H1 (cell line): ENCODE data around the gene ATCAY.

Experiments used
- EGR1 ChIP-seq: IDR thresholded peaks from 2 replicates; pipeline ENCODE4 v1.6.1; 2011; ENCODE audit warnings: low read depth, low read length, borderline replicate concordance
- EZH2 ChIP-seq: fragments of 200-600 bp; sonication (generic); IDR thresholded peaks from 2 replicates; pipeline ENCODE4 v1.7.1; 2012; ENCODE audit warnings: low read depth, mild to moderate bottlenecking, moderate library complexity, low read length, inconsistent platforms; ENCODE audit not compliant: severe bottlenecking
- POLR2A ChIP-seq, 2 experiments: IDR thresholded peaks; 1 replicate in 1 of 2; 2 replicates in 1 of 2; pipeline ENCODE4 v1.6.1; 2011; ENCODE audit warnings: low read depth in 2 of 2, low read length in 2 of 2, mild to moderate bottlenecking in 2 of 2; ENCODE audit errors: control extremely low read depth in 1 of 2

DNA sequence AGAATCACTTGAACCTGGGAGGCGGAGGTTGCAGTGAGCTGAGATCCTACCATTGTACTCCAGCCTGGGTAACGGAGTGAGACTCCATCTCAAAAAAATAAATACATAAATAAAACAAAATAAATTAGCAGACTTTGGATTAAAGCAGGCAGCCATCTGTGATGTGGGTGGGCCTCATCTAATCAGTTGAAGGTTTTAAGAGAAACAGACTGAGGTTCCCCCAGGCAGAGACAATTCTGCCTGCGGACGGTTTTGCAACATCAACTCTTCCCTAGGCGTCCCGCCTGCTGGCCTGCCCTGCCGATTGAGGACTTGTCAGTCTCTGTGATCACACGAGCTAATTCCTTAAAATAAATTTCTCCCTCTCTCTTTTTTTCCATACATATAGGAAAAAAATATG lies 23.7 kb downstream of the ATCAY start:
- TF ChIP-seq POLR2A (IDR thresholded peaks at IDR 0.05; ENCODE audit: control extremely low read depth in 1 of 2, low read depth in 2 of 2, low read length in 2 of 2) (no peak), EZH2 (no peak), EGR1 (no peak)
